ENCODE measurements around the gene PARD3. TPM values are rescaled to one million over a fixed set of nuclear protein-coding genes. Genes with fewer than 3 reads are reported as not detected.

Gene PARD3
- total and polyA plus RNA-seq, 2 experiments from 2014 or later, result 47.2 to 59.7 TPM

- Histone ChIP-seq H3K9me3 (ENCODE audit: low read depth) (no peaks in the 10 kb centered on the region), H3K27ac (no peak overlapping the region), H3K4me1 (ENCODE audit: insufficient read depth) (peaks cover 14% of the 10 kb centered on the region), H3K27me3 (no peaks in the 10 kb centered on the region), H3K9me2 (replicated peaks; ENCODE audit: insufficient read depth) (no peaks in the 10 kb centered on the region), H3K36me3 (replicated peaks; ENCODE audit: insufficient read depth, low read depth) (no peaks in the 10 kb centered on the region), H4K20me1 (ENCODE audit: insufficient read depth, poor library complexity, severe bottlenecking) (no peaks in the 10 kb centered on the region), H3K79me2 (peaks cover 4% of the 10 kb centered on the region), H3K4me2 (no peak overlapping the region), H2AFZ (no peak overlapping the region), H3K4me3 (no peak overlapping the region)
- TF ChIP-seq EZH2 (IDR thresholded peaks at IDR 0.05; ENCODE audit: borderline replicate concordance) (no peak), CTCF (IDR thresholded peaks at IDR 0.05; ENCODE audit: poor library complexity) (no peak), EZH2phosphoT487 (IDR thresholded peaks at IDR 0.05; ENCODE audit: low read depth, severe bottlenecking, unreplicated experiment) (no peak)
- WGBS (ENCODE audit: low lambda C conversion rate, missing lambda C conversion rate), result 86% methylated on average over 3 of the region's 3 CpGs
- DNase-seq (ENCODE audit: low spot score), result no peak
Observed at GRCh38 chr10:34351161-34351560, 463.9 kb downstream of the PARD3 start.

- peaks cover 4% of the 10 kb centered on the region for H3K79me2 ChIP-seq
- no peaks in the 10 kb centered on the region for H3K9me2 ChIP-seq (replicated peaks; ENCODE audit: insufficient read depth)
- H3K9me3 ChIP-seq (ENCODE audit: low read depth), result no peaks in the 10 kb centered on the region
- no peaks in the 10 kb centered on the region for H3K27me3 ChIP-seq
- H4K20me1 ChIP-seq (ENCODE audit: insufficient read depth, poor library complexity, severe bottlenecking), result no peaks in the 10 kb centered on the region
- no peak overlapping the region for H3K4me3 ChIP-seq
- DNase-seq (ENCODE audit: low spot score), result no peak
- H3K27ac ChIP-seq, result no peak overlapping the region
- TF ChIP-seq CTCF (IDR thresholded peaks at IDR 0.05; ENCODE audit: poor library complexity) (no peak), EZH2phosphoT487 (IDR thresholded peaks at IDR 0.05; ENCODE audit: low read depth, severe bottlenecking, unreplicated experiment) (no peak), EZH2 (IDR thresholded peaks at IDR 0.05; ENCODE audit: borderline replicate concordance) (no peak)
- peaks cover 26% of the 10 kb centered on the region for H3K4me1 ChIP-seq (ENCODE audit: insufficient read depth)
- H2AFZ ChIP-seq, result no peak overlapping the region
- 96% methylated on average over 7 of the region's 7 CpGs for WGBS (ENCODE audit: low lambda C conversion rate, missing lambda C conversion rate)
- no peak overlapping the region for H3K4me2 ChIP-seq
- H3K36me3 ChIP-seq (replicated peaks; ENCODE audit: insufficient read depth, low read depth), result no peaks in the 10 kb centered on the region
Observed at GRCh38 chr10:34348917-34349485, 466.1 kb downstream of the PARD3 start.

GRCh38 chr10:34348021-34348420 is 467.1 kb downstream of the PARD3 start:
- no peaks in the 10 kb centered on the region for H3K36me3 ChIP-seq (replicated peaks; ENCODE audit: insufficient read depth, low read depth)
- no peak overlapping the region for H3K4me3 ChIP-seq
- H3K4me1 ChIP-seq (ENCODE audit: insufficient read depth), result peaks cover 26% of the 10 kb centered on the region
- no peak overlapping the region for H2AFZ ChIP-seq
- peaks cover 4% of the 10 kb centered on the region for H3K79me2 ChIP-seq
- H3K4me2 ChIP-seq, result no peak overlapping the region
- no peaks in the 10 kb centered on the region for H3K9me2 ChIP-seq (replicated peaks; ENCODE audit: insufficient read depth)
- H3K27ac ChIP-seq, result no peak overlapping the region
- no peaks in the 10 kb centered on the region for H3K27me3 ChIP-seq
- no peak for TF ChIP-seq CTCF (IDR thresholded peaks at IDR 0.05; ENCODE audit: poor library complexity)
- TF ChIP-seq EZH2 (IDR thresholded peaks at IDR 0.05; ENCODE audit: borderline replicate concordance), result no peak
- no peak for TF ChIP-seq EZH2phosphoT487 (IDR thresholded peaks at IDR 0.05; ENCODE audit: low read depth, severe bottlenecking, unreplicated experiment)
- no peaks in the 10 kb centered on the region for H3K9me3 ChIP-seq (ENCODE audit: low read depth)
- WGBS (ENCODE audit: low lambda C conversion rate, missing lambda C conversion rate), result 86% methylated on average over 6 of the region's 6 CpGs
- no peaks in the 10 kb centered on the region for H4K20me1 ChIP-seq (ENCODE audit: insufficient read depth, poor library complexity, severe bottlenecking)
- no peak for DNase-seq (ENCODE audit: low spot score)
